Cardiac fibroblast (primary cell): Measurements from ENCODE around the gene TIAM1.
A peak's percentile ranks its signal among the peaks of the same experiment; 100 is the strongest.

Experiments
- DNase-seq, 2 donors: peaks; one replicate each; pipeline versions ENCODE4 v3.0.0 to v3.0.0-alpha.2; 2010; ENCODE audit warnings: low read depth in 2 of 2
- H3K4me3 ChIP-seq, 2 donors: replicated peaks in 1 of 2; 1 replicate in 1 of 2; 2 replicates in 1 of 2; pipeline ENCODE4 v1.5.1; 2011; ENCODE audit warnings: low read depth in 2 of 2, low read length in 2 of 2, mild to moderate bottlenecking in 2 of 2, moderate library complexity in 1 of 2
- CTCF ChIP-seq: IDR thresholded peaks from one replicate; pipeline ENCODE4 v1.5.1; 2011; ENCODE audit warnings: low read depth, mild to moderate bottlenecking, low read length, inconsistent platforms

The TIAM1 gene

DNA sequence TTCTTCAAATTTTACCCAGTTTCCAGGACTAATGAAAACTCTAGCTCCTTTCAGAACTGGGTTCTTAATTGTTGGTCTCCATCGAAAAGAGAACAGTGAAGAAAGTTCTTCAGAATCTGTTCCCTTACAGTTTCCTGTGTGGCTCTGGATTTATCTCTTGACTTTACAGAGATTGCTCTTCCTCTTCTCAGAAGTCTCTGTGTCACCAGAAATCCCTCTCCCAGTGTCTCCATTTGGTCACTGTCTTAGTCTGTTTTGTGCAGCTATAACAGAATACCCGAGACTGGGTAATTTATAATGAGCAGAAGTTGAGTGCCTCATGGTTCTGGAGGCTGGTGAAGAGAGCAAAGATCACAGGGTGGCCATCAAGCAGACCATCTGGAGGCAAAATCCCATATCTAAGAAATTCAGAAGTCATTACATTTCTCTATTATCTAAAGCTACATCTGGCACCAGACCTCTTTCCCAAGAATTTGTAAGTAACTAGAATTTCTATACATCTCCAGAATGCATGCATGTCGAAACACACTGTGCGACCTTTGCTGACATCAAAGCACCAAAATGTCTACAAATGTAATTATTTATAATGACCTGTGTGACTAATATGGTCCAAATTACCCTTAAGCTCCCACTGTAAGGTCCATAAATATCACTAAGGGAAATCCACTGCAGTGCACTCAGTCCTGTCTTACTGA, 240.3 kb downstream of the TIAM1 start:
- no peak overlapping the region for H3K4me3 ChIP-seq
- DNase-seq, result no peak
- TF ChIP-seq CTCF, result no peak

DNA sequence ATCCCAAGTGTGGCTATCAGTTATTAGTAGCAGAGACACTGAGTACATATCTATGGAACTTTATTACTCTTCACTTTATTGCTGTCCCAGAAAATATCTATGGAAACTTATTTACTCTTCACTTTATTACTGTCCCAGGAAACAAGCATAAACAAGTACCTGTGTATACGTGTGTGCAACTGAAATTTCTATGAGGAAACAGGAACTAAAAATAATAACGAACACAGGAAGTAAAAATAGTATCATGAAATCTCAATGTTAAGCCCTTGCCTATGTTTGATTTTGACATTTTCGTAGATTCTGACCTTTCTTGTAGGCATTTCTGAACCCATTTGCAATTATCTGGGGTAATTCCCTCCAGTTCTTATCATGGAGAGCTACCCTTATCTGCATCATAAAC, 240.9 kb downstream of the TIAM1 start:
- no peak for TF ChIP-seq CTCF
- no peak for DNase-seq
- no peak overlapping the region for H3K4me3 ChIP-seq

- TF ChIP-seq CTCF, result no peak
- DNase-seq, result no peak
Observed at GRCh38 chr21:31099122-31099521, 244.9 kb downstream of the TIAM1 start.

GRCh38 chr21:31098576-31099005, 245.5 kb downstream of the TIAM1 start:
- TF ChIP-seq CTCF, result peak; percentile 88
- peak; percentile 63 to 69 for DNase-seq
- no peak overlapping the region for H3K4me3 ChIP-seq

More at GRCh38 chr21:31099122-31099521, 244.9 kb downstream of the TIAM1 start:
- H3K4me3 ChIP-seq, result no peak overlapping the region

DNA sequence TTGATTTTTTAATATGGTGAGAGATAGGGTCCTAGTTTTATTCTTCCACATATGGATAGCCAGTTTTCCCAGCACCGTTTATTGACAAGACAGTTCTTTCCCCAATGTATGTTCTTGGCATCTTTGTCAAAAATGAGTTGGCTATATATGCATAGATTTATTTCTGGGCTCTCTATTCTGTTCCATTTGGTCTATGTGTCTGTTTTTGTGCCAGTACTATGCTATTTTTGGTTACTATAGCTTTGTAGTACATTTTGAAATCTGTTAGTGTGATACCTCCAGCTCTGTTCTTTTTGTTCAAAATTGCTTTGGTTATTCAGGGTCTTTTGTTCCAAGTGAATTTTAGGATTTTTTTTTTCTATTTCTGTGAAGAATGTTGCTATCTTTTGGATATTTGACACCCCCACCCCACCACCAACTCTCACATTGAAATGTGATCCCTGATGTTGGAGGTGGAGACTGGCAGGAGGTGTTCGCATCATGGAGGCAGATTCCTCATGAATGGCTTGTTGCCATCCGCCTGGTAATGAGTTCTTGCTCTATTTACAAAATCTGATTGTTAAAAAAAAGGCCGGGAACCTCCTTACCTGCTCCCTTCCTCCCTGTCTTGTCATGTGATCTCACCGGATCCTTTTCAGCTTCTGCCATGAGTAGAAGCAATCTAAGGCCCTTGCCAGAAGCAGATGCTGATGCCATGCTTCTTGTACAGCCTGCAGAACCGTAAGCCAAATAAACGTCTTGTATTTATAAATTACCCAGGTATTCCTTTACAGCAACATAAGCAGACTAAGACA, 251.0 kb downstream of the TIAM1 start:
- TF ChIP-seq CTCF, result no peak
- no peak overlapping the region for H3K4me3 ChIP-seq
- DNase-seq, result no peak

DNA sequence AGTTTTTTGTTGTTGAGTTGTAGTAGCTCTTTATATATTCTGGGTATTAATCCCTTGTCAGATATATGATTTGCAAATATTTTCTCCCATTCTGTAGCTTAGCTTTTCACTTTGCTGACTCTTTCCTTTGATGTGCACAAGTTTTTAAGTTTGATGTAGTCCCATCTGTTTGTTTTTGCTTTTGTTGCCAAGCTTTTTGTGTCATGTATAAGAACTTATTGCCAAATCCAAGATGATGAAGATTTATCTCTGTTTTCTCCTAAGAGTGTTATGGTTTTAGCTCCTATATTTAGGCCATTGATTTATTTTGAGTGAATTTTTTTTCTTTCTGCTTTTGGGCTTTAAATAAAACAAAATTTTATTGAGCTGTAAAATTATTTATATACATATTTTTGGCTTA, 253.7 kb downstream of the TIAM1 start:
- TF ChIP-seq CTCF, result no peak
- no peak overlapping the region for H3K4me3 ChIP-seq
- no peak for DNase-seq
